OCI-LY7 (cell line): ENCODE measurements around the gene PLCB3. TPM values are rescaled to one million over a fixed set of nuclear protein-coding genes. Genes with fewer than 3 reads are reported as not detected.
A peak's percentile ranks its signal among the peaks of the same experiment; 100 is the strongest.

Experiments used
- BruUV-seq: library from RNA; stranded (reverse); fragments of 400-500 nt; replicated peaks from 2 replicates; lab custom pipeline; 2021; lab: Mats Ljungman, UMichigan
- CTCF ChIA-PET: fragments of 300-600 bp; sonication (Branson Sonifier 250); formaldehyde crosslinking; loops from one replicate; lab custom pipeline; 2022; ENCODE audit warnings: antibody characterized with exemption; ENCODE audit not compliant: unreplicated experiment; lab: Charles Lee
- POLR2A ChIA-PET: fragments of 300-600 bp; sonication (Branson Sonifier 250); formaldehyde crosslinking; loops from one replicate; lab custom pipeline; 2022; ENCODE audit warnings: antibody characterized with exemption; lab: Charles Lee
- DNase-seq: peaks from one replicate; pipeline ENCODE4 v3.0.0-alpha.2; 2015; ENCODE audit warnings: low spot score
- H2AFZ ChIP-seq: fragments of 200-600 bp; sonication (generic), shearing (Covaris generic); 2 replicates; pipeline ENCODE4 v1.6.1; 2014; ENCODE audit warnings: mild to moderate bottlenecking, antibody characterized with exemption, low read length, moderate library complexity
- H3K27ac ChIP-seq: fragments of 200-600 bp; sonication (generic); 2 replicates; pipeline ENCODE4 v1.5.1; 2014; ENCODE audit warnings: mixed run types, low read depth, mild to moderate bottlenecking, moderate library complexity, low read length, inconsistent platforms; ENCODE audit not compliant: poor library complexity, severe bottlenecking
- H3K36me3 ChIP-seq: fragments of 200-600 bp; sonication (generic); 2 replicates; pipeline ENCODE4 v1.6.1; 2014; ENCODE audit warnings: mild to moderate bottlenecking, antibody characterized with exemption, low read length, moderate library complexity, mixed read lengths; ENCODE audit not compliant: insufficient read depth
- H3K4me1 ChIP-seq: fragments of 200-600 bp; sonication (generic); 2 replicates; pipeline ENCODE4 v1.5.1; 2014; ENCODE audit warnings: mild to moderate bottlenecking, low read length; ENCODE audit not compliant: insufficient read depth, poor library complexity, severe bottlenecking
- H3K4me2 ChIP-seq: fragments of 200-600 bp; sonication (generic); 2 replicates; pipeline ENCODE4 v1.6.1; 2014; ENCODE audit warnings: mild to moderate bottlenecking, low read length
- H3K4me3 ChIP-seq: fragments of 200-600 bp; sonication (generic); 2 replicates; pipeline ENCODE4 v1.5.1; 2014; ENCODE audit warnings: mild to moderate bottlenecking, low read depth, low read length; ENCODE audit not compliant: poor library complexity, severe bottlenecking
- H3K79me2 ChIP-seq: fragments of 200-600 bp; sonication (generic); 2 replicates; pipeline ENCODE4 v1.6.1; 2016; ENCODE audit warnings: low read depth, mild to moderate bottlenecking, low read length, moderate library complexity, mixed read lengths; ENCODE audit not compliant: insufficient read depth
- H3K9me2 ChIP-seq: fragments of 200-600 bp; sonication (generic); 2 replicates; pipeline ENCODE4 v1.6.1; 2016; ENCODE audit warnings: mild to moderate bottlenecking, low read length, mixed read lengths; ENCODE audit not compliant: insufficient read depth
- H3K9me3 ChIP-seq: fragments of 200-600 bp; sonication (generic); 2 replicates; pipeline ENCODE4 v1.6.1; 2014; ENCODE audit warnings: mild to moderate bottlenecking, mixed run types, low read length, mixed read lengths
- H4K20me1 ChIP-seq: fragments of 200-600 bp; sonication (generic); 2 replicates; pipeline ENCODE4 v1.6.1; 2014; ENCODE audit warnings: mild to moderate bottlenecking, antibody characterized with exemption, low read length, moderate library complexity, mixed read lengths; ENCODE audit not compliant: insufficient read depth
- EZH2phosphoT487 ChIP-seq: fragments of 200-600 bp; sonication (generic); IDR thresholded peaks from 2 replicates; pipeline ENCODE4 v1.6.1; 2018; ENCODE audit warnings: low read depth, borderline replicate concordance, mild to moderate bottlenecking, mixed run types, antibody characterized with exemption, low read length, moderate library complexity, mixed read lengths
- intact Hi-C: fragments of 100-400 bp; cut with micrococcal nuclease; formaldehyde crosslinking; loops from one replicate; pipeline ENCODE4 v1.10.0; 2022; ENCODE audit not compliant: unreplicated experiment
- total RNA-seq, 2 experiments: library from RNA; depleted of rRNA in 1 of 2; stranded (reverse); fragments of >200 nt in 1 of 2; shearing (Covaris generic) in 1 of 2; gene quantifications; 2 replicates each; pipeline ENCODE4 v1.2.3, GENCODE V29; 2014 to 2022
- TF ChIP-seq, protein P1 (sequence below): fragments of 200-600 bp; sonication (generic); conservative IDR thresholded peaks from 2 replicates; pipeline ENCODE4 v1.5.1; 2014; ENCODE audit warnings: mild to moderate bottlenecking, antibody characterized with exemption, low read length, moderate library complexity, mixed read lengths

PLCB3 gene
- total RNA-seq, 2 experiments from 2014 or later = 7.6 to 10.3 TPM

DNA sequence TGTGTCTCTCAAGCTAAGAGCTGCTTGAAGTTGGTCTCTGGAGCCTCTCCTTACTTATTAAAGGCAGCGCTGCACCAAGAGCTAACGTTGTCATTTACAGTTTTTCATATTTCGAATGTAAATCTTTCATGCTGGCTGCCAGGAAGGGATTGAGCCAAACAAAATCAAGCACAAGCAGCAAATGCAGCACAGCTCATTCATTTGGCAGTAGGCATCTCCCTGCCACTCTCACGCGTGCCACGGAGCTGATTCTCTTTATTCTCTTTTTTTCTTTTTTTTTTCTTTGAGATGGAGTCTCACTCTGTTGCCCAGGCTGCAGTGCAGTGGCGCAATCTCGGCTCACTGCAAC lies 18.4 kb upstream of the PLCB3 start:
- no peak overlapping the region for H2AFZ ChIP-seq
- H4K20me1 ChIP-seq = no peaks in the 10 kb centered on the region
- H3K4me2 ChIP-seq = no peak overlapping the region
- TF ChIP-seq EZH2phosphoT487 = no peak
- TF ChIP-seq, protein P1, sequence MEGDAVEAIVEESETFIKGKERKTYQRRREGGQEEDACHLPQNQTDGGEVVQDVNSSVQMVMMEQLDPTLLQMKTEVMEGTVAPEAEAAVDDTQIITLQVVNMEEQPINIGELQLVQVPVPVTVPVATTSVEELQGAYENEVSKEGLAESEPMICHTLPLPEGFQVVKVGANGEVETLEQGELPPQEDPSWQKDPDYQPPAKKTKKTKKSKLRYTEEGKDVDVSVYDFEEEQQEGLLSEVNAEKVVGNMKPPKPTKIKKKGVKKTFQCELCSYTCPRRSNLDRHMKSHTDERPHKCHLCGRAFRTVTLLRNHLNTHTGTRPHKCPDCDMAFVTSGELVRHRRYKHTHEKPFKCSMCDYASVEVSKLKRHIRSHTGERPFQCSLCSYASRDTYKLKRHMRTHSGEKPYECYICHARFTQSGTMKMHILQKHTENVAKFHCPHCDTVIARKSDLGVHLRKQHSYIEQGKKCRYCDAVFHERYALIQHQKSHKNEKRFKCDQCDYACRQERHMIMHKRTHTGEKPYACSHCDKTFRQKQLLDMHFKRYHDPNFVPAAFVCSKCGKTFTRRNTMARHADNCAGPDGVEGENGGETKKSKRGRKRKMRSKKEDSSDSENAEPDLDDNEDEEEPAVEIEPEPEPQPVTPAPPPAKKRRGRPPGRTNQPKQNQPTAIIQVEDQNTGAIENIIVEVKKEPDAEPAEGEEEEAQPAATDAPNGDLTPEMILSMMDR = no peak
- CTCF ChIA-PET = interaction anchor here (0.6 kb wide), 1 partner anchor 219 kb away, joined by 3 read pairs; no protein-coding TSS in a partner anchor
- no peak for DNase-seq
- POLR2A ChIA-PET = interaction anchor here (1.2 to 1.3 kb wide), 2 partner anchors 8 to 27 kb away, joined by 4 to 5 read pairs; partner anchors contain the start of genes FERMT3 and FKBP2
- no peaks in the 10 kb centered on the region for H3K9me3 ChIP-seq
- H3K9me2 ChIP-seq = no peaks in the 10 kb centered on the region
- H3K27ac ChIP-seq = no peak overlapping the region
- no TSS peak for BruUV-seq
- intact Hi-C loops = no loop called here
- H3K4me3 ChIP-seq = no peak overlapping the region
- peaks cover 44% of the 10 kb centered on the region for H3K4me1 ChIP-seq
- no peaks in the 10 kb centered on the region; the same call in 1 of the 2 replicates for H3K79me2 ChIP-seq
- H3K36me3 ChIP-seq = peaks cover 9% of the 10 kb centered on the region; the same call in 1 of the 2 replicates

GRCh38 chr11:64233913-64234586 lies 17.3 kb upstream of the PLCB3 start, which contains the start of gene VEGFB:
VEGFB (plus strand) TSS chr11:64234584; CDS start chr11:64234834, 250 bp downstream.
- no peaks in the 10 kb centered on the region for H4K20me1 ChIP-seq
- peak within 1 kb of the TSS; percentile 82 for H3K4me2 ChIP-seq
- peak within 1 kb of the TSS; percentile 74 for H3K4me3 ChIP-seq
- TF ChIP-seq, protein P1 = no peak
- no peak for TF ChIP-seq EZH2phosphoT487
- peak within 1 kb of the TSS; percentile 18; the same call in 1 of the 2 replicates for H2AFZ ChIP-seq
- peaks cover 52% of the 10 kb centered on the region for H3K4me1 ChIP-seq
- peak; percentile 67 for DNase-seq
- CTCF ChIA-PET = no interaction called here
- no peaks in the 10 kb centered on the region; the same call in 1 of the 2 replicates for H3K79me2 ChIP-seq
- POLR2A ChIA-PET = interaction anchor here (0.6 kb wide), 1 partner anchor 77 kb away, joined by 4 read pairs; no protein-coding TSS in a partner anchor
- BruUV-seq = no TSS peak
- H3K36me3 ChIP-seq = peaks cover 18% of the 10 kb centered on the region
- peak within 1 kb of the TSS; percentile 33 for H3K27ac ChIP-seq
- intact Hi-C loops = no loop called here
- H3K9me3 ChIP-seq = no peaks in the 10 kb centered on the region
- H3K9me2 ChIP-seq = no peaks in the 10 kb centered on the region
